IgD-negative memory B cell (primary cell): Measurements from ENCODE around the gene GREM1. TPM values are rescaled to one million over a fixed set of nuclear protein-coding genes. Genes with fewer than 3 reads are reported as not detected.

Source experiments
- H3K27ac Mint-ChIP-seq, 3 donors: one replicate each; pipeline ENCODE4 v1.8.0; 2020 to 2022; ENCODE audit warnings: mild to moderate bottlenecking in 3 of 3, mixed read lengths in 3 of 3, moderate library complexity in 1 of 3
- H3K27me3 Mint-ChIP-seq: one replicate; pipeline ENCODE4 v1.8.0; 2021; ENCODE audit warnings: mixed read lengths
- H3K36me3 Mint-ChIP-seq: one replicate; pipeline ENCODE4 v1.8.0; 2020; ENCODE audit warnings: mild to moderate bottlenecking, mixed read lengths
- H3K4me1 Mint-ChIP-seq, 3 donors: one replicate each; pipeline ENCODE4 v1.8.0; 2020 to 2022; ENCODE audit warnings: mixed read lengths in 3 of 3, mild to moderate bottlenecking in 1 of 3
- H3K4me3 Mint-ChIP-seq, 4 donors: one replicate each; pipeline ENCODE4 v1.8.0; 2020 to 2022; ENCODE audit warnings: mild to moderate bottlenecking in 4 of 4, mixed read lengths in 4 of 4, moderate library complexity in 3 of 4
- H3K9me3 Mint-ChIP-seq, 3 donors: one replicate each; pipeline ENCODE4 v1.8.0; 2020 to 2021; ENCODE audit warnings: mixed read lengths in 3 of 3, mild to moderate bottlenecking in 1 of 3
- polyA plus RNA-seq: library from polyadenylated mRNA; unstranded; fragments of 300-500 nt; fragmentation: Illumina TruSeq; gene quantifications from one replicate; pipeline ENCODE4 v1.2.3, GENCODE V29; 2021

The GREM1 gene
- polyA plus RNA-seq, 1 donor from 2014 or later: not detected

DNA sequence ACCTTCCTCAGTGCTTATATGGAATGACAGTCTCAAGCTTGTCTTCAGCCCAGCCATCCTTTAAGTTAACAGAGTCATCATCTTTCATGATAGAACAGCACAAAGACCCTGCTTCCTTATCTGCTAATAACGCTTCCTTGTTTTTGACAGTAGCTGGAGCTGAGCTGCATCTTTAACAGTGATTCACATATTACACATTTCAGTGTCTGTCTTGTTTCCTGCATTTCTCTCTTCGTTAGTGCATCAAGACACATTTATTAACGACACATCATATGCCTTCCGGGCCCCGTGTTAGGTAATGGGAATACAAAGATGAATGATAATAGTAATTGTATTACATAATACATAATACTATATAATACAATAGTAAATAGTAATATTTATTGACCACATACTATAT lies 30.2 kb upstream of the GREM1 start:
- Mint-ChIP-seq H3K9me3 (peaks cover 0 to 2% (median 0%) of the 10 kb centered on the region in 3 donors), H3K27me3 (no peaks in the 10 kb centered on the region), H3K4me3 (no peak overlapping the region), H3K4me1 (no peaks in the 10 kb centered on the region), H3K27ac (no peak overlapping the region), H3K36me3 (no peaks in the 10 kb centered on the region)

GRCh38 chr15:32688151-32688639 lies 29.6 kb upstream of the GREM1 start:
- Mint-ChIP-seq H3K36me3 (no peaks in the 10 kb centered on the region), H3K4me1 (no peaks in the 10 kb centered on the region), H3K27ac (no peak overlapping the region), H3K27me3 (no peaks in the 10 kb centered on the region), H3K9me3 (peaks cover 0 to 2% (median 0%) of the 10 kb centered on the region in 3 donors), H3K4me3 (no peak overlapping the region)

DNA sequence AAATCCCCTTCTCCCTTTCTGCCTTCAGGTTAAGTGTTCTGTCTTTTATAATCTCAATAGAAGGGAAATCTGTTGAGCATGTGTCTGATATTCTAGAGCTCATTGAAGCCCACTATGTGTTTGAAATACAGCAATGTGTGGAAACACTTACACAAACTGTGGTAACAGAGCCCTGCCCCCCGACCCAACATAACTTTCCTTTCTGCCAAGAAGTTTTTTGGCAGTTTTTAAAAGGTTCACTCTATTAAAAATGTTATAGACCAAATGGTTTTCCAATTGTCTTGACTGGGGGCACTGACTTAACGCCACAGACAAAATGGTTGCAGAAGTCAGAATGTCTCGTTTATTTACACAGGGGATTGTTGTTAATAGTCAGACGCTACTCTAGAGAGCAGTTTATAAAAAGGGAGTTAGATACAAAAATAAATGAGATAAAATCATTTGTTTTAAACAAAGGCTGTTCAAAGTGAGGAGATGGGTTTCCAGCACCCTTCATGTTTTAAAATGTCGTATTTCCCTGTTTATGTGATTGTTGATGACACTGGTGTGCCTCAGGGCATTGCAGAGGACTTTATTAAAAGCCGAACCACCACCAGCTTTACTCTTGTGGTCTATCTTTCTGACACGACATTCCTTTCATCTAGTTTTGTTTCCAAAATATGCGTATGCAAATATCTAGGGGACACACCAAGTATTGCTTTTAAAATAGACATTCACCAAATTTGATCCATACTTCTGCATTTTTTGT lies 26.7 kb upstream of the GREM1 start:
- H3K27me3 Mint-ChIP-seq: no peaks in the 10 kb centered on the region
- H3K4me1 Mint-ChIP-seq: no peaks in the 10 kb centered on the region
- H3K9me3 Mint-ChIP-seq: peaks cover 0 to 2% (median 0%) of the 10 kb centered on the region in 3 donors
- no peaks in the 10 kb centered on the region for H3K36me3 Mint-ChIP-seq
- no peak overlapping the region for H3K4me3 Mint-ChIP-seq
- no peak overlapping the region for H3K27ac Mint-ChIP-seq

DNA sequence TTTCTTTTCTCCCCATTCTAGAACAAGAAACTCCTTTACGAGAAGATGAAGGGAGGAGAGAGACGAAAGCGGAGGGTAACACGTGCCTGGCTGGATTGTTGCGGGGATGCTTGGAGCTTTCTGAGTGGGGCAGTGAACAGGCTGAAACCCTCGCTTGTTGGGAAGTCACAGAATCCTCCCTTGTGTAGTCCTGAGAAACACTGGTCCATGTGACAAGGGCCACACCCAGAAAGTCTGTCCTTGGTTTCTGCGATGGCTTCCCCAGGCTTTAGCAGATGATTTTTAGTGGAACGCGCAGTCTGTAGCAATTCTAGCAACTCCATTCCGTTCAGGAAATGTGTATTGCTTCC lies 26.1 kb upstream of the GREM1 start:
- Mint-ChIP-seq H3K27ac (no peak overlapping the region), H3K9me3 (peaks cover 0 to under 1% (median 0%) of the 10 kb centered on the region in 3 donors), H3K4me1 (no peaks in the 10 kb centered on the region), H3K36me3 (no peaks in the 10 kb centered on the region), H3K4me3 (no peak overlapping the region), H3K27me3 (no peaks in the 10 kb centered on the region)

DNA sequence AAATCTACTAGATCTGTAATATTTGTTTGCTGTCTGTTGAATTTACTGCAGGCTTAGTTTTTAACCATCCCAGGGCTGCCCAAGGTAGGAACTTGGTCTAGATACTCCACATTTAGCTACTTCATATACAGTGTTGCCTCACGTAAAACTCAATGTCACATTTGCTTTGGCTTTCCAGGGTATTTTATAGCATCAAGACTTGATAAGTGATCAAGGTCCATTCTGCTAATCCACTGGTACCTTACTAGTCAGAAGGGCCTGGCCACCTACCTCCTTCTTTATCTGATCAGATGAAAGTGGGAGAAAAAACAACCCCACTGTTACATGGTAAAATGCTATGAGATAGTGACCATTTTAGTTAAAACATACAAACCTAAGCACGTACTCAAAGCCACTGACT lies 25.5 kb upstream of the GREM1 start:
- no peak overlapping the region for H3K4me3 Mint-ChIP-seq
- no peaks in the 10 kb centered on the region for H3K4me1 Mint-ChIP-seq
- no peaks in the 10 kb centered on the region for H3K9me3 Mint-ChIP-seq
- H3K27me3 Mint-ChIP-seq: no peaks in the 10 kb centered on the region
- H3K27ac Mint-ChIP-seq: no peak overlapping the region
- H3K36me3 Mint-ChIP-seq: no peaks in the 10 kb centered on the region

DNA sequence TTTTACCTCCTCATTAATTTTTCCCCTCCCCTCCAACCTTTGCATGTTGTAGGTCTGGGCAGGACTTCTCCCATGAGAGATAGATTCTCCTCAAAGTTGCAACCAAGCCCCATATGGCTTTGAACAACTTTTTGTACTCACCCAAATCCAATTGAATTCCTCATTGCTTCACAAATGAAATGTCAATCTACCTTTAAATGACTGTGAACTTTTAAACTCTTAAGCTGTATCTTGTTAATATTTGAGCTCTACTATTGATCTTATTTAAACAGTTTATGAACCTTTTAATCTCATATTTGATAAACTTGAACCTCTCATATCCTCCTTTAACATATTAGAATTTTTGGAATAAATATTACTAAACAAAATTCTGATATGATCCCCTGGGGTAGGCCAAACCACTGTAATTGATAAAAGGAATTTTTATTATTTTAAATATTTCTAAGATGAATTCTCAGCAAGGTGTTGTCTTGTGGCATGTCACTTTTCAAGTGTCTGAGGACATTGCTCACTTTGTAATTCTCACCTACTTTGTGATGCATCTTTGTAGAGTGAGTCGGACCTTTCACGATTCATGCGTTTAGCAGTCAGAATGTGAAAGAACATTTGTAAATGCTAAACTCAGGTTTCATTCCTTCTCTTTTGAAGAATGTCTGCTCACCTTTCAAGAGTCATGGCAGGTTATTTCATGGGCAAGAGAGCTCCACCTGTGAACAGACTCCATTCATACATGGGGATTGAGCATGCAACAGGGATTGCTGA lies 23.4 kb upstream of the GREM1 start:
- Mint-ChIP-seq H3K27me3 (peaks cover 4% of the 10 kb centered on the region), H3K4me1 (no peaks in the 10 kb centered on the region), H3K9me3 (peaks cover 0 to 2% (median under 1%) of the 10 kb centered on the region in 3 donors), H3K27ac (no peak overlapping the region), H3K36me3 (no peaks in the 10 kb centered on the region), H3K4me3 (no peak overlapping the region)

DNA sequence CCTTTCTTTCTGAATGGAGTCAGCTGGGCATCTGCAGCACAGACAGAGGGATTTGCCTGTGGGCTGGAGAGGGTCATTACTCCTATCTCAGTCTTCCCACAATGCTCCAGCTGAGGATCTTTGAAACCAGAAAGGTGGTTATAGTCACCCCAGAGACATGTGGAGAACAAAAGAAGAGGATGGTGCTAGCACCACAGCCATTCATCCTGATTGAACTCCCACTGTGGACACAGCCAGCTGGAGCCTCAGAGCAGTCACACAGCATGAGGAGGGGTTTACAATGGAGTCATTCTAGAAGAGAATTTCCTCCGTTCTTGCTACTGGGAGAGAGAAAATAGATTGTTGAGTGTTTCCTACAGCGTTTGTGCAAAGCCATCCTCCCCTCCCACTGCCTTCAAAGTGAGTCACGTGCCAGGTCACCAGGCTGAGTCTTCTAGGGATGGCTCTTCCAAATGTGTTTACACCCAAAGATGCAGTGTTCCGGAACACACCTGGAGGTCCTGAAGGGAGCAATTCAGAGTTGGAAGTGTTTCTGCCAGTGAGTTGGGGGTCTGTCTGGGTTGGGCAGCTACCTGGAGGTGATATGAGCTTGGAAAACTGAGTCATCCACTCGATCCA lies 18.9 kb upstream of the GREM1 start:
- Mint-ChIP-seq H3K27me3 (peaks cover 4% of the 10 kb centered on the region), H3K4me1 (no peaks in the 10 kb centered on the region), H3K4me3 (no peak overlapping the region)

GRCh38 chr15:32700501-32701150 lies 17.2 kb upstream of the GREM1 start:
- no peak overlapping the region for H3K27ac Mint-ChIP-seq

More for the DNA sequence above, 18.9 kb upstream of the GREM1 start:
- Mint-ChIP-seq H3K36me3 (no peaks in the 10 kb centered on the region), H3K27ac (no peak overlapping the region), H3K9me3 (peaks cover 0 to 2% (median 1%) of the 10 kb centered on the region in 3 donors)

GRCh38 chr15:32701863-32702262 lies 15.9 kb upstream of the GREM1 start:
- Mint-ChIP-seq H3K4me3 (no peak overlapping the region), H3K9me3 (peaks cover 0 to 2% (median 1%) of the 10 kb centered on the region in 3 donors), H3K27ac (no peak overlapping the region), H3K36me3 (no peaks in the 10 kb centered on the region), H3K27me3 (peaks cover 9% of the 10 kb centered on the region), H3K4me1 (no peaks in the 10 kb centered on the region)

More at GRCh38 chr15:32700501-32701150, 17.2 kb upstream of the GREM1 start:
- no peaks in the 10 kb centered on the region for H3K36me3 Mint-ChIP-seq
- peaks cover 6% of the 10 kb centered on the region for H3K27me3 Mint-ChIP-seq
- H3K4me3 Mint-ChIP-seq: no peak overlapping the region
- peaks cover 0 to 2% (median 1%) of the 10 kb centered on the region in 3 donors for H3K9me3 Mint-ChIP-seq
- no peaks in the 10 kb centered on the region for H3K4me1 Mint-ChIP-seq

GRCh38 chr15:32704395-32704981 lies 13.3 kb upstream of the GREM1 start:
- Mint-ChIP-seq H3K27me3 (peaks cover 6% of the 10 kb centered on the region), H3K4me1 (no peaks in the 10 kb centered on the region), H3K36me3 (no peaks in the 10 kb centered on the region)

GRCh38 chr15:32705446-32705845 lies 12.4 kb upstream of the GREM1 start:
- H3K4me3 Mint-ChIP-seq: no peak overlapping the region
- peaks cover 9% of the 10 kb centered on the region for H3K27me3 Mint-ChIP-seq
- H3K4me1 Mint-ChIP-seq: no peaks in the 10 kb centered on the region
- no peak overlapping the region for H3K27ac Mint-ChIP-seq
- no peaks in the 10 kb centered on the region for H3K36me3 Mint-ChIP-seq
- no peaks in the 10 kb centered on the region for H3K9me3 Mint-ChIP-seq

More at GRCh38 chr15:32704395-32704981, 13.3 kb upstream of the GREM1 start:
- Mint-ChIP-seq H3K27ac (no peak overlapping the region), H3K9me3 (peaks cover 0 to under 1% (median 0%) of the 10 kb centered on the region in 3 donors), H3K4me3 (no peak overlapping the region)

DNA sequence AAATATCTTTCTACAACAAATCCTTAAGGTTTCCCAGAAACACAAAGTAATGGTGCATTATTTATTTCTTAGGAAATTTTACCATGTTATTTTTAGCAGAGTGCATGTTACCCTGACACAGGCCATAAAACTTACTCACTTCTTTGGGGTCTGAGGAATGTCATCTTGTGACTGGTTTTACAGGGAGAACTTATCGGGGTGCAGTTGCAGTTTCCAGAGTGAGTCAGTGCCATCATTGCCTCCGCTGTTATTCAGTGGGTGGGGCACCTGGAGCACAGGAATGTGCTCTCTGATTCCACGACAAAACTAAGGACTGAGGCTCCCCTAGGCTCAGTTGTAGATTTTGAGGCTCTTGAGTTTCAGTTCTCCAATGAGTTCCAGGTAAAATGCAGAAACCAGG lies 11.1 kb upstream of the GREM1 start:
- no peak overlapping the region for H3K27ac Mint-ChIP-seq
- H3K4me3 Mint-ChIP-seq: no peak overlapping the region
- peaks cover 11% of the 10 kb centered on the region for H3K27me3 Mint-ChIP-seq
- H3K36me3 Mint-ChIP-seq: no peaks in the 10 kb centered on the region
- H3K9me3 Mint-ChIP-seq: no peaks in the 10 kb centered on the region
- no peaks in the 10 kb centered on the region for H3K4me1 Mint-ChIP-seq

DNA sequence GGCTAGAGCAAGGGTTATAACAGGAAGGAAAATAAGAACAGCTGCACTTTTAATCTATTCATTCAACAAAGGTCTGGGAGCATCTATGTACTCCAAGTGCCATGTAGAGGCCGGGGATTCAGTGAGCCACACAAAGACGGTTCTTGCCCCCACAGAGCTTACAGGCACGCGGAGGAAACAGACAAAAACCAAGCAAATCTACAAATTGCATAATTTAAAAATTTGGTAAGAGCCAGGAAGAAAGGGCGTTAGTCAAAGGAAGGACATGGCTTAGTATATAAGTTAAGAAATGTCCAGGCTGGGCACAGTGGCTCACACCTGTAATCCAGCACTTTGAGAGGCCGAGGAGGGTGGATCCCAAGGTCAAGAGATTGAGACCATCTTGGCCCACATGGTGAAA lies 10.4 kb upstream of the GREM1 start:
- no peaks in the 10 kb centered on the region for H3K9me3 Mint-ChIP-seq
- H3K36me3 Mint-ChIP-seq: no peaks in the 10 kb centered on the region
- no peak overlapping the region for H3K27ac Mint-ChIP-seq
- H3K4me3 Mint-ChIP-seq: no peak overlapping the region
- no peaks in the 10 kb centered on the region for H3K4me1 Mint-ChIP-seq
- H3K27me3 Mint-ChIP-seq: peaks cover 11% of the 10 kb centered on the region

- no peaks in the 10 kb centered on the region for H3K36me3 Mint-ChIP-seq
- H3K9me3 Mint-ChIP-seq: no peaks in the 10 kb centered on the region
- peaks cover 16% of the 10 kb centered on the region for H3K27me3 Mint-ChIP-seq
- H3K4me1 Mint-ChIP-seq: no peaks in the 10 kb centered on the region
- H3K27ac Mint-ChIP-seq: no peak overlapping the region
- no peak overlapping the region for H3K4me3 Mint-ChIP-seq
Observed at GRCh38 chr15:32709295-32710033, 8.3 kb upstream of the GREM1 start.
